K562 (cell line): ENCODE data around the gene IL13RA1. TPM values are rescaled to one million over a fixed set of nuclear protein-coding genes. Genes with fewer than 3 reads are reported as not detected.

ENCODE experiments used
- ARHGAP35 ChIP-seq: fragments of 450-650 bp; IDR thresholded peaks from 2 replicates; pipeline ENCODE4 v1.6.1; 2018; ENCODE audit not compliant: partially characterized antibody
- ARID2 ChIP-seq: fragments of 450-650 bp; IDR thresholded peaks from 2 replicates; pipeline ENCODE4 v1.6.1; 2017; ENCODE audit warnings: antibody characterized with exemption, mild to moderate bottlenecking
- CTCF ChIP-seq, 3 experiments: IDR thresholded peaks in 2 of 3; conservative IDR thresholded peaks in 1 of 3; 2 replicates each; pipeline ENCODE4 v1.5.1; 2011 to 2012; ENCODE audit warnings: low read length in 3 of 3, mild to moderate bottlenecking in 3 of 3, control low read depth in 2 of 3, improper control_type of control experiment in 1 of 3, inconsistent platforms in 1 of 3, low read depth in 1 of 3, mixed read lengths in 1 of 3, moderate library complexity in 1 of 3; ENCODE audit not compliant: insufficient read depth in 2 of 3
- DEAF1 ChIP-seq: fragments of 450-650 bp; formaldehyde crosslinking; IDR thresholded peaks from 2 replicates; pipeline ENCODE4 v1.4.0; 2020; ENCODE audit warnings: mild to moderate bottlenecking, moderate library complexity
- PCBP2 ChIP-seq: fragments of 200-400 bp; formaldehyde crosslinking; IDR thresholded peaks from 2 replicates; pipeline ENCODE4 v1.6.1; 2018; ENCODE audit warnings: low read length, low read depth, mild to moderate bottlenecking, moderate library complexity; ENCODE audit not compliant: poor library complexity, severe bottlenecking
- RAD21 ChIP-seq, 2 experiments: fragments of 250-450 bp in 1 of 2; fragments of 450-650 bp in 1 of 2; sonication (Bioruptor Pico) in 1 of 2; formaldehyde crosslinking in 1 of 2; IDR thresholded peaks in 1 of 2; conservative IDR thresholded peaks in 1 of 2; 2 replicates each; pipeline versions ENCODE4 v1.4.0 to v1.8.0; 2020 to 2022; ENCODE audit warnings: mild to moderate bottlenecking in 2 of 2, moderate library complexity in 1 of 2
- SMC3 ChIP-seq: conservative IDR thresholded peaks from 2 replicates; pipeline ENCODE4 v1.6.1; 2011; ENCODE audit warnings: low read depth, low read length, improper control_type of control experiment; ENCODE audit not compliant: insufficient read depth
- polyA plus RNA-seq, 8 experiments: library from polyadenylated mRNA; depleted of rRNA in 4 of 8; stranded (reverse) in 5 of 8; unstranded in 3 of 8; fragments of >200 nt; fragmentation: Nextera tagmentation in 2 of 8; fragmentation: Illumina TruSeq in 1 of 8; extraction: Ambion mirVana in 2 of 8; extraction: Trizol in 1 of 8; gene quantifications; 2 replicates each; pipeline versions ENCODE4 v1.2.1 to v1.2.3, GENCODE V29; 2011 to 2014; ENCODE audit warnings: inconsistent platforms in 1 of 8, missing spikeins in 1 of 8
- total RNA-seq, 7 experiments: library from RNA; depleted of rRNA in 6 of 7; stranded (reverse); fragments of >200 nt in 6 of 7; fragmentation: Illumina TruSeq in 2 of 7; extraction: Trizol in 2 of 7; gene quantifications; 2 replicates each; pipeline versions ENCODE4 v1.2.1 to v1.2.3, GENCODE V29; 2011 to 2021; ENCODE audit warnings: low replicate concordance in 1 of 7

Gene IL13RA1
- total and polyA plus RNA-seq, 9 of the 15 experiments (the other 6 are each of a cell fraction or from before 2014, with no cell fraction given), result 2.9 to 22.9 (median 12.2) TPM

GRCh38 chrX:118807151-118808017, 80.0 kb downstream of the IL13RA1 start (continued):
- TF ChIP-seq CTCF (IDR thresholded peaks at IDR 0.05 in 2 of 3, conservative IDR thresholded peaks at IDR 0.05 in 1 of 3; ENCODE audit: insufficient read depth in 2 of 3, low read depth in 1 of 3, low read length in 3 of 3) (peak; percentile 72 to 82 (median 74)), DEAF1 (CRISPR knock-in tag) (peak; percentile 60), RAD21 (CRISPR knock-in tag; conservative IDR thresholded peaks at IDR 0.05 in 1 of 2, IDR thresholded peaks at IDR 0.05 in 1 of 2) (peak; percentile 83 to 91), PCBP2 (no peak), ARID2 (0 out of 2 replicates have a peak, but pooled peaks have one; percentile 48), ARHGAP35 (no peak), SMC3 (peak; percentile 81)
